ENCODE results near the gene OR4F15. TPM values are rescaled to one million over a fixed set of nuclear protein-coding genes. Genes with fewer than 3 reads are reported as not detected.
"Not testable (repeated sequence)": the region's sequence is repeated elsewhere in the genome, so short reads cannot be mapped to it uniquely, and the experiment has no call there.

OR4F15 gene
- total RNA-seq, 4 donors from 2014 or later = not detected

- ATAC-seq (ENCODE audit: low FRiP score) = no peak
- TF ChIP-seq CTCF (IDR thresholded peaks at IDR 0.05) = no peak
- DNase-seq (ENCODE audit: low spot score) = no peak
Measured at GRCh38 chr15:101781928-101782327, 30.1 kb upstream of the OR4F15 start.

GRCh38 chr15:101784644-101785043 is 27.4 kb upstream of the OR4F15 start:
- TF ChIP-seq CTCF (IDR thresholded peaks at IDR 0.05) = no peak
- no peak for ATAC-seq (ENCODE audit: low FRiP score)
- DNase-seq (ENCODE audit: low spot score) = no peak

GRCh38 chr15:101786422-101786821 is 25.6 kb upstream of the OR4F15 start:
- not testable (repeated sequence) for ATAC-seq (ENCODE audit: low FRiP score); DNase-seq (ENCODE audit: low spot score)

GRCh38 chr15:101788001-101788400 is 24.0 kb upstream of the OR4F15 start:
- ATAC-seq (ENCODE audit: low FRiP score); DNase-seq (ENCODE audit: low spot score): not testable (repeated sequence)

GRCh38 chr15:101788503-101789269 is 23.3 kb upstream of the OR4F15 start:
- DNase-seq (ENCODE audit: low spot score); ATAC-seq (ENCODE audit: low FRiP score): not testable (repeated sequence)

GRCh38 chr15:101790748-101791147 is 21.3 kb upstream of the OR4F15 start:
- not testable (repeated sequence) for ATAC-seq (ENCODE audit: low FRiP score); DNase-seq (ENCODE audit: low spot score)

GRCh38 chr15:101793981-101794380 is 18.0 kb upstream of the OR4F15 start:
- not testable (repeated sequence) for DNase-seq (ENCODE audit: low spot score)

GRCh38 chr15:101795455-101795854 is 16.5 kb upstream of the OR4F15 start:
- no peak for TF ChIP-seq CTCF (IDR thresholded peaks at IDR 0.05)
- DNase-seq (ENCODE audit: low spot score) = no peak
- ATAC-seq (ENCODE audit: low FRiP score) = no peak

More at GRCh38 chr15:101793981-101794380, 18.0 kb upstream of the OR4F15 start:
- not testable (repeated sequence) for ATAC-seq (ENCODE audit: low FRiP score)

GRCh38 chr15:101799665-101800064 is 12.3 kb upstream of the OR4F15 start:
- no peak for DNase-seq (ENCODE audit: low spot score)
- ATAC-seq (ENCODE audit: low FRiP score) = no peak
- no peak for TF ChIP-seq CTCF (IDR thresholded peaks at IDR 0.05)

- DNase-seq (ENCODE audit: low spot score) (no peak), ATAC-seq (ENCODE audit: low FRiP score) (no peak)
- no peak for TF ChIP-seq CTCF (IDR thresholded peaks at IDR 0.05)
Measured at GRCh38 chr15:101801048-101801447, 11.0 kb upstream of the OR4F15 start.
